Stimulated activated naive CD8-positive, alpha-beta T cell treated with anti-CD3 and anti-CD28 coated beads, Interleukin-15, Interleukin-2, amounts not matched to agents 100 ng/mL and 50 ng/mL, for 24 hours (primary cell): Measurements from ENCODE around the gene CFAP107.
"Not testable (repeated sequence)": the region's sequence is repeated elsewhere in the genome, so short reads cannot be mapped to it uniquely, and the experiment has no call there.

ENCODE experiments used
- H3K27ac Mint-ChIP-seq: one replicate; pipeline ENCODE4 v1.8.0; 2021; ENCODE audit warnings: mild to moderate bottlenecking, mixed read lengths
- H3K27me3 Mint-ChIP-seq: one replicate; pipeline ENCODE4 v1.8.0; 2021; ENCODE audit warnings: mixed read lengths
- H3K36me3 Mint-ChIP-seq: one replicate; pipeline ENCODE4 v1.8.0; 2021; ENCODE audit warnings: low read depth, mixed read lengths
- H3K4me1 Mint-ChIP-seq: one replicate; pipeline ENCODE4 v1.8.0; 2021; ENCODE audit warnings: low read depth, mixed read lengths
- H3K4me3 Mint-ChIP-seq: one replicate; pipeline ENCODE4 v1.8.0; 2021; ENCODE audit warnings: mild to moderate bottlenecking, mixed read lengths
- H3K9me3 Mint-ChIP-seq: one replicate; pipeline ENCODE4 v1.8.0; 2021; ENCODE audit warnings: mixed read lengths

The CFAP107 gene

GRCh38 chr1:12781488-12781887, 35.5 kb downstream of the CFAP107 start:
- H3K27ac Mint-ChIP-seq, H3K4me1 Mint-ChIP-seq, H3K4me3 Mint-ChIP-seq, H3K36me3 Mint-ChIP-seq: not testable (repeated sequence)
- H3K9me3 Mint-ChIP-seq = peaks cover 15% of the 10 kb centered on the region
- H3K27me3 Mint-ChIP-seq = peaks cover 12% of the 10 kb centered on the region

GRCh38 chr1:12783783-12784182, 37.8 kb downstream of the CFAP107 start:
- H3K9me3 Mint-ChIP-seq = peaks cover 15% of the 10 kb centered on the region
- not testable (repeated sequence) for H3K36me3 Mint-ChIP-seq, H3K27ac Mint-ChIP-seq, H3K4me3 Mint-ChIP-seq, H3K27me3 Mint-ChIP-seq, H3K4me1 Mint-ChIP-seq

- peaks cover 15% of the 10 kb centered on the region for H3K9me3 Mint-ChIP-seq
- H3K4me1 Mint-ChIP-seq, H3K36me3 Mint-ChIP-seq, H3K27me3 Mint-ChIP-seq, H3K4me3 Mint-ChIP-seq, H3K27ac Mint-ChIP-seq: not testable (repeated sequence)
Observed at GRCh38 chr1:12784729-12785128, 38.7 kb downstream of the CFAP107 start.

- not testable (repeated sequence) for H3K27ac Mint-ChIP-seq, H3K27me3 Mint-ChIP-seq, H3K4me1 Mint-ChIP-seq, H3K36me3 Mint-ChIP-seq, H3K9me3 Mint-ChIP-seq, H3K4me3 Mint-ChIP-seq
Observed at GRCh38 chr1:12791097-12791496, 45.1 kb downstream of the CFAP107 start, which contains the start of gene PRAMEF1. TSS of gene PRAMEF1 (plus strand) at chr1:12791397. CDS start at chr1:12793228, 1,831 bp downstream.

- Mint-ChIP-seq H3K4me1 (no peaks in the 10 kb centered on the region), H3K36me3 (no peaks in the 10 kb centered on the region), H3K9me3 (no peaks in the 10 kb centered on the region), H3K27me3 (no peaks in the 10 kb centered on the region), H3K4me3 (no peak overlapping the region), H3K27ac (no peak overlapping the region)
Observed at GRCh38 chr1:12798911-12799310, 52.9 kb downstream of the CFAP107 start.

GRCh38 chr1:12799730-12800129, 53.7 kb downstream of the CFAP107 start:
- Mint-ChIP-seq H3K27ac (no peak overlapping the region), H3K4me3 (no peak overlapping the region), H3K4me1 (no peaks in the 10 kb centered on the region), H3K36me3 (no peaks in the 10 kb centered on the region), H3K27me3 (peaks cover 3% of the 10 kb centered on the region), H3K9me3 (peaks cover 4% of the 10 kb centered on the region)

- H3K36me3 Mint-ChIP-seq = peaks cover 4% of the 10 kb centered on the region
- H3K27ac Mint-ChIP-seq = no peak overlapping the region
- H3K4me1 Mint-ChIP-seq = no peaks in the 10 kb centered on the region
- H3K27me3 Mint-ChIP-seq = peaks cover 10% of the 10 kb centered on the region
- H3K4me3 Mint-ChIP-seq = no peak overlapping the region
- H3K9me3 Mint-ChIP-seq = peaks cover 6% of the 10 kb centered on the region
Observed at GRCh38 chr1:12809933-12810332, 63.9 kb downstream of the CFAP107 start.

GRCh38 chr1:12810691-12811408, 64.8 kb downstream of the CFAP107 start:
- no peaks in the 10 kb centered on the region for H3K36me3 Mint-ChIP-seq
- H3K9me3 Mint-ChIP-seq = peaks cover 2% of the 10 kb centered on the region
- no peaks in the 10 kb centered on the region for H3K4me1 Mint-ChIP-seq
- H3K27ac Mint-ChIP-seq = no peak overlapping the region
- peaks cover 9% of the 10 kb centered on the region for H3K27me3 Mint-ChIP-seq
- no peak overlapping the region for H3K4me3 Mint-ChIP-seq

- Mint-ChIP-seq H3K4me1 (no peaks in the 10 kb centered on the region), H3K4me3 (no peak overlapping the region), H3K36me3 (no peaks in the 10 kb centered on the region), H3K9me3 (no peaks in the 10 kb centered on the region), H3K27me3 (peaks cover 9% of the 10 kb centered on the region), H3K27ac (no peak overlapping the region)
Observed at GRCh38 chr1:12811409-12811784, 65.4 kb downstream of the CFAP107 start.
